PC-3 (cell line): ENCODE measurements around the gene ODAD2. TPM values are rescaled to one million over a fixed set of nuclear protein-coding genes. Genes with fewer than 3 reads are reported as not detected.

Source experiments
- ATAC-seq: fragments of 200-7000 bp; cut with Tn5 transposase; 2 replicates; pipeline ENCODE4 v1.9.1; 2020; ENCODE audit warnings: mild to moderate bottlenecking, moderate library complexity
- BruUV-seq: library from RNA; stranded (reverse); fragments of 400-500 nt; replicated peaks from 2 replicates; lab custom pipeline; 2021; lab: Mats Ljungman, UMichigan
- CTCF ChIA-PET: fragments of 300-600 bp; sonication (Branson Sonifier 250); formaldehyde crosslinking; loops from one replicate; lab custom pipeline; 2022; ENCODE audit warnings: antibody characterized with exemption; lab: Charles Lee
- POLR2A ChIA-PET: fragments of 300-600 bp; sonication (Branson Sonifier 250); formaldehyde crosslinking; loops from one replicate; lab custom pipeline; 2022; ENCODE audit warnings: antibody characterized with exemption; ENCODE audit not compliant: unreplicated experiment; lab: Charles Lee
- DNase-seq: peaks from one replicate; pipeline ENCODE4 v3.0.0-alpha.2; 2015
- H2AFZ ChIP-seq: fragments of 300-600 bp; sonication (generic); 2 replicates; pipeline ENCODE4 v1.6.0; 2016; ENCODE audit warnings: antibody characterized with exemption, low read length
- H3F3A ChIP-seq: fragments of 300-600 bp; sonication (generic); one replicate; pipeline ENCODE4 v1.6.0; 2017; ENCODE audit warnings: antibody characterized with exemption, low read length, control low read depth, mild to moderate bottlenecking; ENCODE audit not compliant: unreplicated experiment
- H3K27ac ChIP-seq: fragments of 300-600 bp; sonication (generic); 2 replicates; pipeline ENCODE4 v1.5.1; 2016; ENCODE audit warnings: mild to moderate bottlenecking, low read length
- H3K27me3 ChIP-seq: fragments of 300-600 bp; sonication (generic); 2 replicates; pipeline ENCODE4 v1.6.1; 2016; ENCODE audit warnings: low read length, mixed read lengths
- H3K36me3 ChIP-seq: fragments of 300-600 bp; sonication (generic); 2 replicates; pipeline ENCODE4 v1.6.1; 2016; ENCODE audit warnings: low read depth, mixed run types, low read length, mixed read lengths
- H3K4me1 ChIP-seq: fragments of 300-600 bp; sonication (generic); 2 replicates; pipeline ENCODE4 v1.5.1; 2016; ENCODE audit warnings: low read length; ENCODE audit not compliant: insufficient read depth
- H3K4me2 ChIP-seq: fragments of 300-600 bp; sonication (generic); 2 replicates; pipeline ENCODE4 v1.6.0; 2016; ENCODE audit warnings: low read length
- H3K4me3 ChIP-seq: fragments of 300-600 bp; sonication (generic); 2 replicates; pipeline ENCODE4 v1.5.1; 2016; ENCODE audit warnings: mild to moderate bottlenecking, low read length, mixed read lengths
- H3K79me2 ChIP-seq: fragments of 300-600 bp; sonication (generic); 2 replicates; pipeline ENCODE4 v1.6.1; 2017; ENCODE audit warnings: low read length, mixed read lengths
- H3K9ac ChIP-seq: fragments of 300-600 bp; sonication (generic); 2 replicates; pipeline ENCODE4 v1.6.0; 2016; ENCODE audit warnings: mild to moderate bottlenecking, low read length
- H3K9me2 ChIP-seq: fragments of 300-600 bp; sonication (generic); replicated peaks from 2 replicates; pipeline ENCODE4 v1.6.1; 2016; ENCODE audit warnings: mixed run types, low read length, mixed read lengths
- H3K9me3 ChIP-seq: fragments of 300-600 bp; sonication (generic); 2 replicates; pipeline ENCODE4 v1.6.1; 2016; ENCODE audit warnings: low read length, mixed read lengths
- H4K20me1 ChIP-seq: fragments of 300-600 bp; sonication (generic); 2 replicates; pipeline ENCODE4 v1.6.1; 2016; ENCODE audit warnings: low read length, mixed read lengths
- CTCF ChIP-seq: fragments of 300-600 bp; sonication (generic); conservative IDR thresholded peaks from 2 replicates; pipeline ENCODE4 v1.5.1; 2017; ENCODE audit warnings: antibody characterized with exemption, low read depth, mild to moderate bottlenecking, low read length
- EZH2 ChIP-seq: fragments of 300-600 bp; sonication (generic); IDR thresholded peaks from one replicate; pipeline ENCODE4 v1.6.1; 2017; ENCODE audit warnings: antibody characterized with exemption, mild to moderate bottlenecking, low read length; ENCODE audit not compliant: unreplicated experiment
- EZH2phosphoT487 ChIP-seq: fragments of 300-600 bp; sonication (generic); IDR thresholded peaks from 2 replicates; pipeline ENCODE4 v1.6.1; 2018; ENCODE audit warnings: mild to moderate bottlenecking, antibody characterized with exemption, low read length, borderline replicate concordance
- intact Hi-C: fragments of 100-400 bp; cut with micrococcal nuclease; formaldehyde crosslinking; loops from 2 replicates; pipeline ENCODE4 v1.9.0; 2023
- total RNA-seq: library from RNA; depleted of rRNA; stranded (reverse); fragments of >200 nt; gene quantifications from 2 replicates; pipeline ENCODE4 v1.2.3, GENCODE V29; 2014

The ODAD2 gene
- total RNA-seq, 1 experiment from 2014 or later, result 2.1 TPM

GRCh38 chr10:27889518-27889917 is 109.4 kb downstream of the ODAD2 start:
- no TSS peak for BruUV-seq
- no peaks in the 10 kb centered on the region for H3K36me3 ChIP-seq
- TF ChIP-seq EZH2 (no peak), CTCF (no peak), EZH2phosphoT487 (no peak)

GRCh38 chr10:27884185-27884641 is 114.7 kb downstream of the ODAD2 start:
- Histone ChIP-seq H2AFZ (no peak overlapping the region), H3K9me3 (no peaks in the 10 kb centered on the region), H3K9me2 (no peaks in the 10 kb centered on the region), H3K79me2 (no peaks in the 10 kb centered on the region), H3K27ac (no peak overlapping the region), H4K20me1 (no peaks in the 10 kb centered on the region), H3K4me2 (no peak overlapping the region), H3K4me1 (no peaks in the 10 kb centered on the region), H3F3A (no peaks in the 10 kb centered on the region), H3K4me3 (no peak overlapping the region), H3K36me3 (no peaks in the 10 kb centered on the region), H3K9ac (no peak overlapping the region), H3K27me3 (no peaks in the 10 kb centered on the region)
- DNase-seq, result no peak
- TF ChIP-seq EZH2phosphoT487 (no peak), CTCF (no peak), EZH2 (no peak)
- CTCF ChIA-PET, result no interaction called here
- POLR2A ChIA-PET, result no interaction called here
- no peak for ATAC-seq
- intact Hi-C loops, result no loop called here
- no TSS peak for BruUV-seq

More at GRCh38 chr10:27889518-27889917, 109.4 kb downstream of the ODAD2 start:
- Histone ChIP-seq H3K4me2 (no peak overlapping the region), H4K20me1 (no peaks in the 10 kb centered on the region), H3K27ac (no peak overlapping the region), H3K9me3 (no peaks in the 10 kb centered on the region), H3F3A (no peaks in the 10 kb centered on the region), H3K9me2 (no peaks in the 10 kb centered on the region), H3K79me2 (no peaks in the 10 kb centered on the region), H3K4me3 (no peak overlapping the region), H3K9ac (no peak overlapping the region), H2AFZ (no peak overlapping the region), H3K4me1 (peaks cover 7% of the 10 kb centered on the region), H3K27me3 (no peaks in the 10 kb centered on the region)
- intact Hi-C loops, result no loop called here
- ATAC-seq (no peak), DNase-seq (no peak)
- ChIA-PET CTCF (no interaction called here), POLR2A (no interaction called here)

- Histone ChIP-seq H4K20me1 (no peaks in the 10 kb centered on the region), H3K4me1 (no peaks in the 10 kb centered on the region), H3K4me2 (no peak overlapping the region), H3K27ac (no peak overlapping the region), H3K4me3 (no peak overlapping the region), H3K9me3 (no peaks in the 10 kb centered on the region), H2AFZ (no peak overlapping the region), H3F3A (no peaks in the 10 kb centered on the region), H3K27me3 (no peaks in the 10 kb centered on the region), H3K9me2 (no peaks in the 10 kb centered on the region), H3K36me3 (no peaks in the 10 kb centered on the region), H3K79me2 (no peaks in the 10 kb centered on the region), H3K9ac (no peak overlapping the region)
- TF ChIP-seq EZH2phosphoT487, result no peak
- no peak for TF ChIP-seq CTCF
- no peak for TF ChIP-seq EZH2
- POLR2A ChIA-PET, result no interaction called here
- no peak for ATAC-seq
- BruUV-seq, result no TSS peak
- CTCF ChIA-PET, result no interaction called here
- intact Hi-C loops, result no loop called here
- no peak for DNase-seq
These were observed 120.6 kb downstream of the ODAD2 start for GRCh38 chr10:27878281-27878680.
